Esophagus muscularis mucosa (tissue), 4 donors: ENCODE data around the gene TMEM41B.

Experiments used
- EP300 ChIP-seq: sonication (generic); formaldehyde crosslinking; IDR thresholded peaks from one replicate; pipeline ENCODE4 v1.6.1; 2017; ENCODE audit warnings: antibody characterized with exemption
- POLR2AphosphoS5 ChIP-seq, 2 donors: sonication (generic); formaldehyde crosslinking; IDR thresholded peaks; one replicate each; pipeline ENCODE4 v1.6.1; 2017; ENCODE audit warnings: antibody characterized with exemption in 2 of 2
- TF ChIP-seq, protein P1 (sequence below), 3 experiments: fragments of 200-600 bp in 2 of 3; fragments of 450-650 bp in 1 of 3; sonication (generic) in 2 of 3; IDR thresholded peaks; one replicate each; pipeline ENCODE4 v1.5.1; 2017 to 2019; ENCODE audit warnings: antibody characterized with exemption in 3 of 3, mild to moderate bottlenecking in 2 of 3, moderate library complexity in 1 of 3

DNA sequence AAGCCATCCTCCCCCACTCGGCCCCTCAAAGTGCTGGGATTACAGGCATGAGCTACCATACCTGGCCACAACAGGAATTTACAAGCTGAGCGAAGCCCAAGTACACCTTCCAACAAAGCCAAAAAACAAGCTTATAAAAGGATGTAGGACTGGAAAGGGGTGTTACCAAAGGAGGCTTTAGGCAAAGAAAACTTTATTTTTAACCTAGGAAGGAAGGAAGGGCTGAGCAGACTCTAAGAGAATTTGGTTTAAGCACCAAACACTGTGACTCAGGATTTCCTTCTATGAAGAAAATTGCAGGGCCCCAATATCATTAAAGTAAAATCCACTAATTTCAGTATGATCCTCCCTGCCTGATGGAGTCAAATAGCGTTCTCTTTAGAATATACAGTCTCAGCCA is 61.3 kb downstream of the TMEM41B start:
- TF ChIP-seq, protein P1, sequence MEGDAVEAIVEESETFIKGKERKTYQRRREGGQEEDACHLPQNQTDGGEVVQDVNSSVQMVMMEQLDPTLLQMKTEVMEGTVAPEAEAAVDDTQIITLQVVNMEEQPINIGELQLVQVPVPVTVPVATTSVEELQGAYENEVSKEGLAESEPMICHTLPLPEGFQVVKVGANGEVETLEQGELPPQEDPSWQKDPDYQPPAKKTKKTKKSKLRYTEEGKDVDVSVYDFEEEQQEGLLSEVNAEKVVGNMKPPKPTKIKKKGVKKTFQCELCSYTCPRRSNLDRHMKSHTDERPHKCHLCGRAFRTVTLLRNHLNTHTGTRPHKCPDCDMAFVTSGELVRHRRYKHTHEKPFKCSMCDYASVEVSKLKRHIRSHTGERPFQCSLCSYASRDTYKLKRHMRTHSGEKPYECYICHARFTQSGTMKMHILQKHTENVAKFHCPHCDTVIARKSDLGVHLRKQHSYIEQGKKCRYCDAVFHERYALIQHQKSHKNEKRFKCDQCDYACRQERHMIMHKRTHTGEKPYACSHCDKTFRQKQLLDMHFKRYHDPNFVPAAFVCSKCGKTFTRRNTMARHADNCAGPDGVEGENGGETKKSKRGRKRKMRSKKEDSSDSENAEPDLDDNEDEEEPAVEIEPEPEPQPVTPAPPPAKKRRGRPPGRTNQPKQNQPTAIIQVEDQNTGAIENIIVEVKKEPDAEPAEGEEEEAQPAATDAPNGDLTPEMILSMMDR (IDR thresholded peaks at IDR 0.05) = no peak
- no peak for TF ChIP-seq POLR2AphosphoS5 (IDR thresholded peaks at IDR 0.05)
- TF ChIP-seq EP300 = no peak
